DMS114 treated with DMSO at 0.1 percent for 48 hours (cell line): Measurements from ENCODE around the gene TRMT5.

Source experiments
- DNase-seq: peaks from one replicate; lab custom pipeline; 2025; ENCODE audit not compliant: unreplicated experiment; lab: John Stamatoyannopoulos, UW

The TRMT5 gene

DNA sequence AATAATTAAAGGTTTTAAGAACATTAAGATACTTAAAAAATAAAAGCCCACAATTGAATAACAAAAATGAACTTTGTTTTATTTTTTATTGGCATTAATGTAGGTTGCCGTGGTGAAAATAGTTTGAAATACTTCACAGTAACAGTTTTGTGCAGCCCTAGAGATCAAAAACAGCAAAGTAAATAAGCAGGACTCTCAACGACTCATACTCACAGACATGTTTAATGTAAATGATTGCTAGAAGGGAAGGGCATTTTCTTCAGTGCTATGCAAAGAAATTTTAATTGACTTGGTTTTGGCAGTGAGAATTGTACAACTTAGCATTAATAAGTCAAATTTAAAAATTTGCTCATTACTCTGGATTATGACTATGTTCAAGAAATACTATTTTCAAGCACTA lies 16.0 kb downstream of the TRMT5 start:
- DNase-seq = no peak

DNA sequence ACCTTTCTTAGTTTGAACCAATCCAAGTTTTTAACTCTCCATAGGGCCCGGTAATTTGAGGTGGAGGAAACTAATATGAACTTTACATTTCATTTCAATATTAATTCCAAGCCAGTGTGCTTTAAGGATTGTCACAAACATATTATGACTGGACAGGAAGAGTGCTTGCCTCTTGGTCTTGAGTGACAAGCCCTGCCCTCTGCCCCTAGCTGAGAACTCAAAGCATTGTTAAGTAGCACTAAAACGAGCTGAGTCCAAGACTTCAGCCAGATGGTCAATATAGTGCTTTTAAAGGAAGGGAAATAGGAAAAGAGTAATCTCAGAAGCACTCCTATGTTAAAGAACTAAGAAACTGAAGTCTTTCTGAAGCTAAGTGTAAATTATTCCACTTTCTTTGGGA lies 17.1 kb downstream of the TRMT5 start:
- DNase-seq = no peak

DNA sequence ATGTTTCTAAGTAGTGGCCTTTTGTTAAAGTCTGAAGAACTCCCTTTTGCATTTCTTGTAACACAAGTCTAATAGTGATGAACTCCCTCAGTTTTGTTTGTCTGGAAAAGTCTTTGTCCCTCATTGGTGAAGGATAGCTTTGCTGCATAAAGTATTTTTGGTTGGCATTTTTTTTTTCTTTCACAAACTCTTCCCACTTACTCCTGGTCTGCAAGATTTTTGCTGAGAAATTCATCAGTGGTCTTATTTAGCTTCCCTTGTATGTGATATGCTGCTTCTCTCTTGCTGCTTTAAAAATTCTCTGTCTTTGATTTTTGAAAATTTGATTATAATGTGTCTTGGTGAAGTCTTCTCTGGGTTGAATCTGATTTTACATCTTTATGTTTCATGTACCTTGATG lies 22.7 kb downstream of the TRMT5 start:
- DNase-seq = no peak

DNA sequence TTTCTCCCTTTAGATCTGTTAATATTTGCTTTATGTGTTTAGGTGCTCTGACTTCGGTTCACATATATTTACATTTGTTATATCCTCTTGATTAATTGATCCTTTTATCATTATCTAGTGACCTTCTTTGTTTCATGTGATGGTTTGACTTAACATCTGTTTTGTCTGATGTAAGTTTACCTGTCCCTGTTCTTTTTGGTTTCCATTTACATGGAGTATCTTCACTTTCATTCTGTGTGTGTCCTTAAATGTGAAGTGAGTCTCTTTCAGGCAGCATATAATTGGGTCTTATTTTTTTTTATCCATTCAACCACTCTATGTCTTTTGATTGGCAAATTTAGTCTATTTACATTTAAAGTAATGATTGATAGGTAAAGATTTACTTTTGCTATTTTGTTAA lies 24.2 kb downstream of the TRMT5 start:
- DNase-seq = no peak

DNA sequence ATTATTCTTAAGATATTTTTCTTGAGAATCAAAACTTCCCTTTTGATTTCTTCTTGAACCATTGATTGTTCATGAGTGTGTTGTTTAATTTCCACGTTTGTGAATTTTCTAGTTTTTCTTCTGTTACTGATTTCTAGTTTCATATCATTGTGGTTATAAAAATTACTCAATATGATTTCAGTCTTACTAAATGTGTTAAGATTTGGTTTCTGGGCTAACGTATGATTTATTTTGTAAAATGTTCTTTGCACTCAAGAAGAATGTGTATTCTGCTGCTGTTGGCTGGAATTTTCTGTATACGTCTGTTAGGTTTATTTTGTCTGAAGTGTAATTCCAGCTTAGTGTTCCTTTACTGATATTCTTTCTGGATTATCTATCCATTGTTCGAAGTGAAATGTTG lies 24.7 kb downstream of the TRMT5 start:
- no peak for DNase-seq

DNA sequence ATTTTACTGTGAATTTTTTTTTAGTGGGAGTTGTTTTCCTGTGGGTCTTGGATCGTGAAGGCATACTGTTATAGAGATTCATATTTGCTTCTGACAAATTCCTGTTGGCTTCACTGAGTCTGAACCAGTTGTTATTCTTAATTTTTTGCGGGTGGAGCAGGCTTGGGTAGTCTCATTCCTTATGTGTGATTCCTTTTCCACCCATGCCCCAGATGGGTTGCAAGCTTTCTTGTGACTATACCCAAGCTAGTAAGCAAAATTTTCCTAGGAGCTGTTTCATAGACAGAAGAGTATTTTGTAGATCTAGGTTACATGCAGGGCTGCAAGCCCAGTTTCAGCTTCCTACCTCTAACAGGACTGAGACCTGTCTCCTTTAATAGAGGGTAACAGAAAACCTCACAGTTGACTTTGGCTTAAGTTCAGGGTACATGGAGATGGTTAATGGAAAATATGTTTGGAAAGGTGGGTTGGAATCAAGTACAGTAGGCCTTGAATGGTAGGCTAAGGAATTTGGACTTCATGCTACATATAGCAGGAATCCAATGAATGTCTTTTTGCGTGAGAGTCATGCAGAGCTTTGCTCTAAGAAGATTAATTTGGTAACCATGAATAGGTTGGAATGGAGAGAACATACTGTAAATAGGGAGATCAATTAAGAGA lies 29.0 kb downstream of the TRMT5 start:
- no peak for DNase-seq

DNA sequence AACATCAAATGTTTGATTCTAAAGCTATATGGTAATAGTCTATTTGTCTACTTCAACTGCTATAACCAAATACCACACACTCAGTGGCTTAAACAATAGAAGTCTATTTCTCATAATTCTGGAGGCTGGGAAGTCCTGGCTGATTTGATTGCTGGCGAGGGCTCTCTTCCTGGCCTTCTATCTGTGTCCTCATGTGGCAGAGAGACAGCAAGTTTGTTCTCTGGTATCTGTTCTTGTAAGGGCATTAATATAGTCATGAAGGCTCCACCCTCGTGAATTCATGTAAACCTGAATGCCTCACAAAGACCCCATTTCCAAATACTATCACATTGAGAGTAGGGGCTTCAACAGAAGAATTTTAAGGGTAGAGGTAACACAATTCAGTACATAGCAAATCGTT lies 34.1 kb downstream of the TRMT5 start:
- DNase-seq = no peak

DNA sequence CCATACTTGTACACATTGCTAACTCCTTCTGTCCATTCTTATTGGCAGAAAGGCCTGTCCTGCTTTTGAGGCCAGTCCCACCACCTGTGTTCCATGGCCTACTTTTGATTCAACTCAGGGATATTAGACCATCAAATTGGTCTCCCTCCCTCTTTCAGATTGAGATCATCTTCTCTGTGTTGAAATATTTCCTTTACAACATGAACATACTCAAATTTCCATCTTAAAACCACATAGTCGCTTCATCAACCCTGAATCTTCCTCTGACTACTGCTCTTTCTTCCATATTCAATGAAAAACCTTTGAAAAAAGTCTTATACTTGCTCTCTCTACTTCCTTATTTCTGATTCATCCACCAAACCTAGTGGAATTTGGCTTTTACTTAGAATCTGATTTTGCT lies 34.9 kb downstream of the TRMT5 start:
- DNase-seq = no peak

DNA sequence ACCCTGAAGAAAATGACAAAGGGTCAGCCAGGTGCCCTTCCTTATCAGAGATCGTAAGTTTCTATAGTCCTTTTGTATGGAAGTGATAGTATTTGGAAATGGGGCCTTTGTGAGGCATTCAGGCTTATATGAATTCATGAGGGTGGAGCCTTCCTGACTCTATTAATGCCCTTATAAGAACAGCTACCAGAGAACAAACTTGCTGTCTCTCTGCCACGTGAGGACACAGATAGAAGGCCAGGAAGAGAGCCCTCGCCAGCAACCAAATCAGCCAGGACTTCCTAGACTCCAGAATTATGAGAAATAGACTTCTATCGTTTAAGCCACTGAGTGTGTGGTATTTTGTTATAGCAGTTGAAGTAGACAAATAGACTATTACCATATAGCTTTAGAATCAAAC lies 36.7 kb downstream of the TRMT5 start:
- no peak for DNase-seq

DNA sequence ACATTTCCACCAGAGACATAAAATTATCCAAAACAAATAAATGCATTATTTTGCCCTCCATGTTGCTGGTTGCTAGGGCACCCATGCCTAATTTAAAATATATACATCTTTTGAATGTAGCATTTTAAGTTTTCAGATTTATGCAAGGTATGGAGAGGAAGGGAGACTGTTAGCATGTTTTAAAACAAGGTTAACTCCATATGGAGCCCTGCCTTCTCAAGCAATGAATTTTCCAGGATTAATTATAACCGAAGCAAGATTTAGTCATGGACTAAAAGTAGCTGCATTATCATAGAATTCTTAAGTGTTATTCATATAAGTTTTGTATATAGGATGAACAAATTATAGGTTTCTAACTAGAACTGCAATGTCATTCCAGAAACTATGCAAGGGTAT lies 37.2 kb downstream of the TRMT5 start:
- DNase-seq = no peak

DNA sequence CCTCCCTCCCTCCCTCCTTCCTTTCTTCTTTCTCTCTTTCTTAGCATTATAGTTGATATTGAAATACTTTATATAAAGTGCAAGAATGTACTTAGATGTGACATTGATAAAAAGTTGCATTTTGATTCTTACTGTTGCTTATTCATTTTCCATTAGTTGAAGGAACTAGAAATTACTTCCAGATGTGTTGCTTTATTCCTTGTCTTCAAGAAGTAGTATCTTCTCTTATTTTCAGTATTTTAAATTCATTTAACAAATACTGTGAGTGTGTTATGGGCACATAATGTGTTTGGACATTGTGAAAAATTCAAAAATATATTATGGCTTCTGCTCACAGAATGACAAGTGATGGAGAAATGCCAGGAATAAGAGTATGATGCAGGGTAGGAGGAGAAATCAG lies 45.6 kb downstream of the TRMT5 start:
- DNase-seq = no peak

DNA sequence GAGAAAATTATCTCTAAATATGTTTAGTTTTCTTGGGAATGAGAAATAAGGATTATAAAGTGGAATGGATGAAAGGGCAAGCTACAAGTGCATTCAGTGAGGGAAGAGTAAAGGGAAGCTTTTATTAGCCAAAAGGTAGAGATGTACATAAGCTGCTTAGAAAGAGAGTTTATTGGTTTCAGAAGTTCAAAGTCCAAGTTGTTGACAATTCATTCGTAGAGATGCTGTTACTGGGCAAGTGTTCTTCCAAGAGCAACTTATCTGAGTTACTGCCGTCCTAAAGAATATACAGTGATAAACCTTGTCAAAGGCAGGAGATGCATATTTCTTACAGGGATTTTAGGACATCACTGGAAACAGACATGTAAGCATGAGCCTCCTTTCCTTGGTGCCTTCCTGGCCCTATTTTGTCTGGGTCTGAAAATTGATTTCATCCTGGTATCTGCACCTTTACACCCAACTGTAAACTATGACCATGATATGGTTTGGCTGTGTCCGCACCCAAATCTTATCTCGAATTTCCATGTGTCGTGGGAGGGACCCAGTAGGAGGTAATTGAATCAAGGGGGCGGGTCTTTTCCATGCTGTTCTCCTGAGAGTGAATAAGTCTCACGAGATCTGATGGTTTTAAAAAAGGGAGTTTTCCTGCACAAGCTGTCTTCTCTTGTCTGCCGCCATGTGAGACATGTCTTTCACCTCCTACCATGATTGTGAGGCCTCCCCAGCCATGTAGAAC lies 46.8 kb downstream of the TRMT5 start:
- DNase-seq = no peak

DNA sequence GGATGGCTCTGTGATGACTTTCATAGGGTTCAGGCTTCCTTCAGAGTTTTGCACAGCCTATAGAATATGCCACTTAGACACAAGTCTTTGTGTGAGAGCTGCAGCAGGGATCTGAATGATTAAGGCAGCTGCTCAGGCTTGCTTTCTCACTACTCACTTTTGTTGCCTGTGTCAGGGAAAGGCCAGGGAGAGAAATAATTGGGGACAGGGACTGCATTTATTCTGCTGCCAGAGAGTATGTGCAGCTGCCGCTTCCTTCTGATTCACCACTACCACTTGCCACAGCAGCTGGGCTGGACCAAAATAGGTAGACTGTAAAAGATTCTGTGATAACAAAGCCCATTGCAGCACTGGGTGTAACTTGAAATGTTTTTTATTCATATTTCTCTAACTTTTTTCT lies 49.7 kb downstream of the TRMT5 start:
- DNase-seq = no peak

DNA sequence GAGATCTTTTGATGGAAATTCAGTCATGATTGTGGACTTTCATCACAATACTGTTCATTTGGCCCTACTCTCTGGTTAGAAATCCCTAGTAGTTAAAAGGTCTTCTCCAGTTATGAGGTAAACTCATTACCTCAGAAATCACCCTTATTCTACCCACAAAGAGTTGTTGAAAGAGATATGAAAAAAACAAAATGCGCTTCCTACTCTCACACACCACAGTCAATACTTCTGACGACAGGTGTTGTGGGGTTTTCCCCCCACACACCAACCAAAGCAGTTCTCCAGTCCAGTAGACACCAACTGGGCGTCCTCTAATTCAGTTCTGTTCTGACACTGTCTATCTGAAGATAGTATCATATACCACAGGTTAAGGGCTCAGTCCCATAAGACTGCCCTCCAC lies 54.9 kb downstream of the TRMT5 start:
- no peak for DNase-seq

DNA sequence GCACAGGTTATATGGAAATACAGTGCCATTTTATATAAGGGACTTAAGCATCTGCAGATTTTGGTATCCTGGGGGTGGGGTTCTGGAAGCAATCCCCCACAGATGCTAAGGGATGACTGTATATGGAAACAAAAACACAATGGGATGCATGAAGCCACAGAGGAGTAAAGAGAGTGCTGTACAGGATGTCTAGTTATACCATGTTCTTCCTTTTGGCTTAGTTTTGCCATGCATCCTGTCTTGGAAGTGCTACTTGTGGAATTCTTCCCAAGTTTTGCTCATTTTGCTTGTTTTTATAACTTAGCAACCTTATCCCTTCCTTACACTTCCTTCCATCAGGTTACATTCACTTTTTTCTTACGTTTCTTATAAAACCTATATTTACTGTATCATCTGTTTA lies 55.6 kb downstream of the TRMT5 start:
- DNase-seq = no peak

DNA sequence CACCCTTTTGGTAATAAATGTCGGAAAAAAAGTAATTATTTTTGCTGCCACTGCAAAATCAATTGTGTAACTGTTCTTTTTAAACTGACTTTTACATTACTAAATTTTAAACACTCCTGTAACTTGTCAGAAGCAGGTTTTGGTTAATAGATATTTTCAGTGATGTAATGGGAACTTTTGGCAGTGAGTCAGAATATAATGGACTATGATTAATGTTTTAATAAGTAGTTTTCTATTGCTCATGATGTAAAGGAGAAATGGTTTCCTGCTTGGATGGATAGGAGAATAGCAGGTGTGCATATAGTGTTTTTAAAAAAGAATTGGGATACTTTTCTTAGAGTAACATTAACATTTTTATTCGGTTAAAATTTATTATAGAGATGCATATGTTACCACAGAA lies 58.8 kb downstream of the TRMT5 start:
- DNase-seq = no peak
